HepG2 (cell line): ENCODE data around the gene VENTX. TPM values are rescaled to one million over a fixed set of nuclear protein-coding genes. Genes with fewer than 3 reads are reported as not detected.

ENCODE experiments used
- ATAC-seq: fragments of 200-7000 bp; cut with Tn5 transposase; 3 replicates; pipeline ENCODE4 v1.9.1; 2020; ENCODE audit warnings: mild to moderate bottlenecking, moderate library complexity
- BruUV-seq: library from RNA; stranded (reverse); fragments of 400-500 nt; replicated peaks from 2 replicates; lab custom pipeline; 2021; lab: Mats Ljungman, UMichigan
- CTCF ChIA-PET: fragments of 300-600 bp; formaldehyde crosslinking; extraction: SDS; loops from one replicate; lab custom pipeline; 2021; ENCODE audit warnings: low total read pairs, inconsistent platforms, low intra/inter-chr PET ratio; lab: Yijun Ruan, JAX
- POLR2A ChIA-PET: fragments of 350-600 bp; sonication (Branson Sonifier 250); formaldehyde crosslinking; loops from one replicate; lab custom pipeline; 2020; ENCODE audit warnings: antibody characterized with exemption, inconsistent platforms; lab: Yijun Ruan, JAX
- DNase-seq: peaks from one replicate; pipeline ENCODE4 v3.0.0-alpha.2; 2015; ENCODE audit warnings: low spot score
- FAIRE-seq: peaks from 3 replicates; lab custom pipeline; 2011; peaks lifted over from hg19 to GRCh38; lab: Jason Lieb, UNC
- H2AFZ ChIP-seq: one replicate; pipeline ENCODE4 v1.6.1; 2011; ENCODE audit warnings: low read length, inconsistent platforms
- H3K27ac ChIP-seq: fragments of 300-600 bp; 3 replicates; pipeline ENCODE4 v1.8.0; 2011; ENCODE audit warnings: mixed run types, mild to moderate bottlenecking, mixed read lengths, low read length, inconsistent platforms; ENCODE audit not compliant: insufficient read depth; ENCODE audit errors: extremely low read length
- H3K27me3 ChIP-seq, 2 experiments: fragments of 200-600 bp in 1 of 2; 2 replicates in 1 of 2; 3 replicates in 1 of 2; pipeline versions ENCODE4 v1.6.0 to v1.8.0; 2011; ENCODE audit warnings: low read length in 2 of 2, mild to moderate bottlenecking in 2 of 2, moderate library complexity in 2 of 2, inconsistent platforms in 1 of 2; ENCODE audit not compliant: insufficient read depth in 2 of 2, control insufficient read depth in 1 of 2
- H3K36me3 ChIP-seq, 2 experiments: fragments of 200-600 bp in 1 of 2; replicated peaks in 1 of 2; 2 replicates in 1 of 2; 3 replicates in 1 of 2; pipeline versions ENCODE4 v1.5.1 to v1.8.0; 2011; ENCODE audit warnings: low read length in 2 of 2, inconsistent platforms in 1 of 2; ENCODE audit not compliant: insufficient read depth in 2 of 2, control insufficient read depth in 1 of 2
- H3K4me1 ChIP-seq: 2 replicates; pipeline ENCODE4 v1.5.1; 2012; ENCODE audit warnings: low read length, inconsistent platforms; ENCODE audit not compliant: insufficient read depth
- H3K4me2 ChIP-seq: 2 replicates; pipeline ENCODE4 v1.6.0; 2011; ENCODE audit warnings: low read depth, low read length, inconsistent platforms
- H3K4me3 ChIP-seq, 3 experiments: fragments of 200-600 bp in 1 of 3; sonication (generic), shearing (Covaris generic) in 1 of 3; replicated peaks in 1 of 3; 2 replicates each; pipeline ENCODE4 v1.5.1; 2011 to 2016; ENCODE audit warnings: low read length in 3 of 3, inconsistent platforms in 2 of 3, low read depth in 2 of 3, mild to moderate bottlenecking in 2 of 3, control low read depth in 1 of 3, mixed read lengths in 1 of 3; ENCODE audit not compliant: insufficient read depth in 1 of 3
- H3K79me2 ChIP-seq: one replicate; pipeline ENCODE4 v1.6.1; 2011; ENCODE audit warnings: low read length, inconsistent platforms; ENCODE audit not compliant: insufficient read depth
- H3K9ac ChIP-seq: 2 replicates; pipeline ENCODE4 v1.6.0; 2011; ENCODE audit warnings: mild to moderate bottlenecking, low read depth, low read length, inconsistent platforms; ENCODE audit not compliant: insufficient read depth
- H3K9me3 ChIP-seq: 2 replicates; pipeline ENCODE4 v1.5.1; 2012; ENCODE audit warnings: mild to moderate bottlenecking, low read length
- H4K20me1 ChIP-seq: 2 replicates; pipeline ENCODE4 v1.6.0; 2011; ENCODE audit warnings: inconsistent platforms, mild to moderate bottlenecking, low read length, moderate library complexity; ENCODE audit not compliant: insufficient read depth
- FOXJ3 ChIP-seq: sonication (generic); formaldehyde crosslinking; IDR thresholded peaks from 2 replicates; pipeline ENCODE4 v1.4.0; 2020; ENCODE audit warnings: missing genetic modification reagents, mild to moderate bottlenecking, borderline replicate concordance
- FOXO4 ChIP-seq: sonication (generic); formaldehyde crosslinking; conservative IDR thresholded peaks from 2 replicates; pipeline ENCODE4 v1.8.1; 2023; ENCODE audit warnings: missing genetic modification reagents
- GABPB1 ChIP-seq: IDR thresholded peaks from 2 replicates; pipeline ENCODE4 v1.6.1; 2016; ENCODE audit warnings: mild to moderate bottlenecking, missing genetic modification reagents, moderate library complexity, missing compliant biosample characterization
- GLI4 ChIP-seq: sonication (generic); formaldehyde crosslinking; IDR thresholded peaks from 2 replicates; pipeline ENCODE4 v1.5.1; 2020; ENCODE audit warnings: missing genetic modification reagents, mild to moderate bottlenecking, moderate library complexity, borderline replicate concordance
- HMGXB4 ChIP-seq, 2 experiments: sonication (generic) in 1 of 2; formaldehyde crosslinking in 1 of 2; IDR thresholded peaks; 2 replicates each; pipeline versions ENCODE4 v1.4.0 to v1.6.1; 2018 to 2020; ENCODE audit warnings: missing genetic modification reagents in 2 of 2, borderline replicate concordance in 1 of 2, low read depth in 1 of 2, mild to moderate bottlenecking in 1 of 2, missing biosample characterization in 1 of 2
- JARID2 ChIP-seq: sonication (generic); formaldehyde crosslinking; IDR thresholded peaks from 2 replicates; pipeline ENCODE4 v1.8.1; 2023; ENCODE audit warnings: missing genetic modification reagents, inconsistent platforms; ENCODE audit not compliant: insufficient replicate concordance
- NCOA5 ChIP-seq: sonication (generic); formaldehyde crosslinking; IDR thresholded peaks from 2 replicates; pipeline ENCODE4 v1.4.0; 2020; ENCODE audit warnings: missing genetic modification reagents
- NFKBIZ ChIP-seq: IDR thresholded peaks from 2 replicates; pipeline ENCODE4 v1.6.1; 2018; ENCODE audit warnings: missing genetic modification reagents, missing compliant biosample characterization
- PAF1 ChIP-seq: IDR thresholded peaks from 2 replicates; pipeline ENCODE4 v1.6.1; 2016; ENCODE audit warnings: missing genetic modification reagents, missing compliant biosample characterization
- TMF1 ChIP-seq: sonication (generic); formaldehyde crosslinking; IDR thresholded peaks from 2 replicates; pipeline ENCODE4 v1.8.1; 2022; ENCODE audit warnings: low read depth, missing genetic modification reagents
- TP53 ChIP-seq: sonication (generic); formaldehyde crosslinking; conservative IDR thresholded peaks from 2 replicates; pipeline ENCODE4 v1.4.0; 2020; ENCODE audit warnings: missing genetic modification reagents
- ZNF235 ChIP-seq: sonication (generic); formaldehyde crosslinking; IDR thresholded peaks from 2 replicates; pipeline ENCODE4 v1.8.1; 2023; ENCODE audit warnings: mild to moderate bottlenecking, missing genetic modification reagents, borderline replicate concordance
- ZNF24 ChIP-seq: fragments of 450-650 bp; IDR thresholded peaks from 2 replicates; pipeline ENCODE4 v1.6.1; 2017; ENCODE audit warnings: antibody characterized with exemption, mild to moderate bottlenecking
- ZNF383 ChIP-seq: sonication (generic); formaldehyde crosslinking; IDR thresholded peaks from 2 replicates; pipeline ENCODE4 v1.4.0; 2020; ENCODE audit warnings: missing genetic modification reagents, mild to moderate bottlenecking, borderline replicate concordance
- ZNF550 ChIP-seq: sonication (generic); formaldehyde crosslinking; IDR thresholded peaks from 2 replicates; pipeline ENCODE4 v1.4.0; 2020; ENCODE audit warnings: mild to moderate bottlenecking, missing genetic modification reagents, borderline replicate concordance
- ZNF766 ChIP-seq: sonication (generic); formaldehyde crosslinking; IDR thresholded peaks from 2 replicates; pipeline ENCODE4 v1.5.0; 2020; ENCODE audit warnings: missing genetic modification reagents, borderline replicate concordance
- WGBS: methylation state at CpG from one replicate; pipeline ENCODE4 v1.1.6; 2017; ENCODE audit warnings: low lambda C conversion rate; 5-methylcytosine and 5-hydroxymethylcytosine counted together
- in situ Hi-C: cut with HindIII; loops from 2 replicates; pipeline ENCODE4 v1.10.0; 2017; ENCODE audit warnings: low pct_unique_long_range_greater_than_20kb; ENCODE audit not compliant: extremely low pct_ligation_motif_present
- intact Hi-C: fragments of 100-400 bp; cut with micrococcal nuclease; formaldehyde crosslinking; loops from one replicate; pipeline ENCODE4 v1.10.0; 2022; ENCODE audit not compliant: unreplicated experiment
- polyA plus RNA-seq, 8 experiments: library from polyadenylated mRNA; depleted of rRNA in 3 of 8; stranded (reverse) in 7 of 8; unstranded in 1 of 8; fragments of >200 nt; fragmentation: Illumina TruSeq in 4 of 8; extraction: Trizol in 4 of 8; gene quantifications; 2 replicates each; pipeline versions ENCODE4 v1.2.1 to v1.2.3, GENCODE V29; 2011 to 2016; ENCODE audit warnings: low read depth in 4 of 8, missing spikeins in 1 of 8, mixed read lengths in 1 of 8; ENCODE audit not compliant: insufficient read depth in 1 of 8
- total RNA-seq, 5 experiments: library from RNA; depleted of rRNA; stranded (reverse); fragments of >200 nt; fragmentation: Illumina TruSeq; extraction: Trizol; gene quantifications; 2 replicates each; pipeline ENCODE4 v1.2.3, GENCODE V29; 2016; ENCODE audit warnings: low read depth in 1 of 5

The VENTX gene
- total and polyA plus RNA-seq, 2 of the 13 experiments (the other 11 are each of a cell fraction or from before 2014, with no cell fraction given), result not detected

- Histone ChIP-seq H3K4me1 (no peaks in the 10 kb centered on the region), H3K36me3 (no peaks in the 10 kb centered on the region), H3K27me3 (peaks cover 14 to 59% of the 10 kb centered on the region in 2 experiments), H3K4me2 (no peak overlapping the region), H3K27ac (no peak overlapping the region), H3K4me3 (no peak overlapping the region), H2AFZ (no peak overlapping the region), H4K20me1 (no peaks in the 10 kb centered on the region), H3K9ac (no peak overlapping the region), H3K9me3 (no peaks in the 10 kb centered on the region), H3K79me2 (no peaks in the 10 kb centered on the region)
- FAIRE-seq (no peak), DNase-seq (no peak), ATAC-seq (peak; percentile 23; the same call in 1 of the 3 replicates)
- no peak for TF ChIP-seq TMF1 (CRISPR knock-in tag)
- TF ChIP-seq ZNF766 (CRISPR knock-in tag), result no peak
- no peak for TF ChIP-seq GLI4 (CRISPR knock-in tag)
- no peak for TF ChIP-seq GABPB1 (CRISPR knock-in tag)
- TF ChIP-seq FOXJ3 (CRISPR knock-in tag), result no peak
- no peak for TF ChIP-seq JARID2
- TF ChIP-seq FOXO4, result no peak
- TF ChIP-seq ZNF550 (CRISPR knock-in tag), result no peak
- no peak for TF ChIP-seq ZNF24
- TF ChIP-seq TP53 (CRISPR knock-in tag), result no peak
- TF ChIP-seq PAF1 (CRISPR knock-in tag), result no peak
- no peak for TF ChIP-seq NFKBIZ (CRISPR knock-in tag)
- TF ChIP-seq ZNF383 (CRISPR knock-in tag), result no peak
- TF ChIP-seq HMGXB4 (CRISPR knock-in tag; IDR thresholded peaks at IDR 0.05; ENCODE audit: borderline replicate concordance in 1 of 2, low read depth in 1 of 2), result no peak
- TF ChIP-seq NCOA5 (CRISPR knock-in tag), result no peak
- no peak for TF ChIP-seq ZNF235 (CRISPR knock-in tag)
- in situ Hi-C loops (no loop called here), intact Hi-C loops (no loop called here)
- ChIA-PET POLR2A (no interaction called here), CTCF (no interaction called here)
- WGBS, result 18% methylated on average over 9 of the region's 11 CpGs
- no TSS peak for BruUV-seq
Observed at GRCh38 chr10:133221331-133221730, 16.3 kb upstream of the VENTX start.
